SK-N-SH treated with all-trans-retinoic acid at 6 μM for 48 hours (cell line): ENCODE measurements around the gene CCNJ.

ENCODE experiments used
- ATAC-seq: fragments of 200-7000 bp; cut with Tn5 transposase; 3 replicates; pipeline ENCODE4 v1.9.1; 2020; ENCODE audit warnings: mild to moderate bottlenecking, moderate library complexity
- ARNTL ChIP-seq: fragments of 450-650 bp; formaldehyde crosslinking; IDR thresholded peaks from 2 replicates; pipeline ENCODE4 v1.5.0; 2020; ENCODE audit warnings: low read depth, mild to moderate bottlenecking, moderate library complexity, borderline replicate concordance
- BACH2 ChIP-seq: fragments of 250-450 bp; sonication (Bioruptor Pico); IDR thresholded peaks from 2 replicates; pipeline ENCODE4 v1.9.0; 2021; ENCODE audit warnings: mild to moderate bottlenecking, borderline replicate concordance
- CSDC2 ChIP-seq: fragments of 250-450 bp; sonication (Bioruptor Pico); IDR thresholded peaks from 2 replicates; pipeline ENCODE4 v1.5.0; 2020; ENCODE audit warnings: mild to moderate bottlenecking, moderate library complexity
- CSRNP3 ChIP-seq: fragments of 250-450 bp; sonication (Bioruptor Pico); IDR thresholded peaks from 2 replicates; pipeline ENCODE4 v1.5.1; 2021; ENCODE audit warnings: mild to moderate bottlenecking, moderate library complexity
- ESRRG ChIP-seq: fragments of 250-450 bp; sonication (Bioruptor Pico); IDR thresholded peaks from 2 replicates; pipeline ENCODE4 v1.6.1; 2021; ENCODE audit warnings: mild to moderate bottlenecking
- GLIS3 ChIP-seq: fragments of 250-450 bp; sonication (Bioruptor Pico); IDR thresholded peaks from 2 replicates; pipeline ENCODE4 v1.5.0; 2020; ENCODE audit warnings: mild to moderate bottlenecking, moderate library complexity
- ISL1 ChIP-seq: fragments of 250-450 bp; sonication (Bioruptor Pico); IDR thresholded peaks from 2 replicates; pipeline ENCODE4 v2.1.2; 2022; ENCODE audit warnings: mild to moderate bottlenecking, moderate library complexity
- OSR1 ChIP-seq: fragments of 250-450 bp; sonication (Bioruptor Pico); IDR thresholded peaks from 2 replicates; pipeline ENCODE4 v1.8.0; 2022; ENCODE audit warnings: moderate library complexity, mild to moderate bottlenecking, inconsistent platforms
- POU6F1 ChIP-seq: fragments of 250-450 bp; sonication (Bioruptor Pico); IDR thresholded peaks from 2 replicates; pipeline ENCODE4 v1.8.0; 2021; ENCODE audit warnings: low read depth, mild to moderate bottlenecking, moderate library complexity, borderline replicate concordance
- PPARA ChIP-seq: fragments of 250-450 bp; sonication (Bioruptor Pico); IDR thresholded peaks from 2 replicates; pipeline ENCODE4 v1.5.0; 2020; ENCODE audit warnings: mild to moderate bottlenecking, borderline replicate concordance
- RARB ChIP-seq: fragments of 250-450 bp; sonication (Bioruptor Pico); IDR thresholded peaks from 2 replicates; pipeline ENCODE4 v1.8.0; 2021; ENCODE audit warnings: mild to moderate bottlenecking, moderate library complexity
- SNAI2 ChIP-seq: fragments of 250-450 bp; sonication (Bioruptor Pico); IDR thresholded peaks from 2 replicates; pipeline ENCODE4 v1.5.0; 2020; ENCODE audit warnings: mild to moderate bottlenecking, moderate library complexity
- TCF4 ChIP-seq: fragments of 250-450 bp; sonication (Bioruptor Pico); IDR thresholded peaks from 2 replicates; pipeline ENCODE4 v1.8.0; 2021; ENCODE audit warnings: mild to moderate bottlenecking, moderate library complexity, borderline replicate concordance
- TOX ChIP-seq: fragments of 250-450 bp; sonication (Bioruptor Pico); IDR thresholded peaks from 2 replicates; pipeline ENCODE4 v1.8.0; 2021; ENCODE audit warnings: mild to moderate bottlenecking, moderate library complexity, borderline replicate concordance
- TSHZ2 ChIP-seq: fragments of 250-450 bp; sonication (Bioruptor Pico); IDR thresholded peaks from 2 replicates; pipeline ENCODE4 v1.5.0; 2020; ENCODE audit warnings: mild to moderate bottlenecking, moderate library complexity
- ZC3H10 ChIP-seq: fragments of 250-450 bp; sonication (Bioruptor Pico); IDR thresholded peaks from 2 replicates; pipeline ENCODE4 v1.5.1; 2021; ENCODE audit warnings: mild to moderate bottlenecking, moderate library complexity
- ZFP3 ChIP-seq: fragments of 250-450 bp; sonication (Bioruptor Pico); IDR thresholded peaks from 2 replicates; pipeline ENCODE4 v1.5.0; 2020; ENCODE audit warnings: mild to moderate bottlenecking, moderate library complexity
- ZFP30 ChIP-seq: fragments of 450-650 bp; formaldehyde crosslinking; IDR thresholded peaks from 2 replicates; pipeline ENCODE4 v1.5.0; 2022; ENCODE audit warnings: mild to moderate bottlenecking, moderate library complexity
- ZNF565 ChIP-seq: fragments of 450-650 bp; formaldehyde crosslinking; conservative IDR thresholded peaks from 2 replicates; pipeline ENCODE4 v1.5.0; 2020; ENCODE audit warnings: low read depth, mild to moderate bottlenecking, moderate library complexity
- ZNF70 ChIP-seq: fragments of 450-650 bp; formaldehyde crosslinking; IDR thresholded peaks from 2 replicates; pipeline ENCODE4 v1.5.0; 2020; ENCODE audit warnings: mild to moderate bottlenecking, moderate library complexity
- ZNF8 ChIP-seq: fragments of 450-650 bp; formaldehyde crosslinking; IDR thresholded peaks from 2 replicates; pipeline ENCODE4 v1.5.0; 2020; ENCODE audit warnings: mild to moderate bottlenecking, moderate library complexity
- TF ChIP-seq, protein P1 (sequence below): fragments of 250-450 bp; sonication (Bioruptor Pico); IDR thresholded peaks from 2 replicates; pipeline ENCODE4 v1.8.0; 2020; ENCODE audit warnings: mild to moderate bottlenecking, moderate library complexity, borderline replicate concordance

The CCNJ gene

GRCh38 chr10:96096958-96097357 lies 53.6 kb downstream of the CCNJ start:
- ATAC-seq: no peak
- no peak for TF ChIP-seq TCF4

GRCh38 chr10:96097865-96098264 lies 54.5 kb downstream of the CCNJ start:
- no peak for ATAC-seq
- TF ChIP-seq PPARA (CRISPR knock-in tag) (no peak), ESRRG (no peak), ZFP3 (CRISPR knock-in tag) (no peak), ZNF565 (CRISPR knock-in tag) (no peak), TSHZ2 (no peak), POU6F1 (CRISPR knock-in tag) (no peak), TOX (no peak), SNAI2 (CRISPR knock-in tag) (no peak), TCF4 (no peak), GLIS3 (CRISPR knock-in tag) (no peak)
- TF ChIP-seq, protein P1, sequence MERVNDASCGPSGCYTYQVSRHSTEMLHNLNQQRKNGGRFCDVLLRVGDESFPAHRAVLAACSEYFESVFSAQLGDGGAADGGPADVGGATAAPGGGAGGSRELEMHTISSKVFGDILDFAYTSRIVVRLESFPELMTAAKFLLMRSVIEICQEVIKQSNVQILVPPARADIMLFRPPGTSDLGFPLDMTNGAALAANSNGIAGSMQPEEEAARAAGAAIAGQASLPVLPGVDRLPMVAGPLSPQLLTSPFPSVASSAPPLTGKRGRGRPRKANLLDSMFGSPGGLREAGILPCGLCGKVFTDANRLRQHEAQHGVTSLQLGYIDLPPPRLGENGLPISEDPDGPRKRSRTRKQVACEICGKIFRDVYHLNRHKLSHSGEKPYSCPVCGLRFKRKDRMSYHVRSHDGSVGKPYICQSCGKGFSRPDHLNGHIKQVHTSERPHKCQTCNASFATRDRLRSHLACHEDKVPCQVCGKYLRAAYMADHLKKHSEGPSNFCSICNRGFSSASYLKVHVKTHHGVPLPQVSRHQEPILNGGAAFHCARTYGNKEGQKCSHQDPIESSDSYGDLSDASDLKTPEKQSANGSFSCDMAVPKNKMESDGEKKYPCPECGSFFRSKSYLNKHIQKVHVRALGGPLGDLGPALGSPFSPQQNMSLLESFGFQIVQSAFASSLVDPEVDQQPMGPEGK (CRISPR knock-in tag): no peak

- TF ChIP-seq RARB (CRISPR knock-in tag) (no peak), SNAI2 (CRISPR knock-in tag) (no peak), PPARA (CRISPR knock-in tag) (no peak), TSHZ2 (no peak), BACH2 (CRISPR knock-in tag) (no peak), CSRNP3 (CRISPR knock-in tag) (no peak), ESRRG (no peak), TOX (no peak), OSR1 (CRISPR knock-in tag) (no peak), ZFP30 (CRISPR knock-in tag) (no peak), ZNF8 (CRISPR knock-in tag) (no peak), CSDC2 (CRISPR knock-in tag) (no peak), TCF4 (no peak), ARNTL (CRISPR knock-in tag) (no peak), ZC3H10 (CRISPR knock-in tag) (no peak), ZFP3 (CRISPR knock-in tag) (no peak), POU6F1 (CRISPR knock-in tag) (no peak), ISL1 (CRISPR knock-in tag) (no peak), ZNF70 (CRISPR knock-in tag) (no peak)
- TF ChIP-seq, protein P1 (CRISPR knock-in tag): no peak
- ATAC-seq: no peak
These were observed 64.2 kb downstream of the CCNJ start for GRCh38 chr10:96107623-96108038.
